Adrenal gland (tissue), 5 donors: ENCODE results near the gene CMTM8.

ENCODE experiments used
- CTCF ChIP-seq, 6 experiments: fragments of 450-650 bp in 4 of 6; fragments of 200-600 bp in 2 of 6; sonication (generic) in 1 of 6; IDR thresholded peaks; 1 replicate in 5 of 6; 2 replicates in 1 of 6; pipeline versions ENCODE4 v1.5.1 to v1.8.0; 2016 to 2021; ENCODE audit warnings: antibody characterized with exemption in 6 of 6, mild to moderate bottlenecking in 2 of 6, moderate library complexity in 1 of 6
- POLR2A ChIP-seq, 2 donors: fragments of 450-650 bp; IDR thresholded peaks; one replicate each; pipeline ENCODE4 v1.6.1; 2017; ENCODE audit warnings: antibody characterized with exemption in 2 of 2, mild to moderate bottlenecking in 2 of 2, moderate library complexity in 1 of 2
- donor health status: DM: no; HTN: no; CAD: no.

GRCh38 chr3:32197991-32198390, 40.5 kb upstream of the CMTM8 start:
- TF ChIP-seq CTCF (IDR thresholded peaks at IDR 0.05): no peak
- no peak for TF ChIP-seq POLR2A (IDR thresholded peaks at IDR 0.05)
